Esophagus squamous epithelium (tissue), 5 donors: ENCODE results near the gene CDK17. TPM values are rescaled to one million over a fixed set of nuclear protein-coding genes. Genes with fewer than 3 reads are reported as not detected.

Source experiments
- DNase-seq: peaks from one replicate; lab custom pipeline; 2025; lab: John Stamatoyannopoulos, UW
- H3K27ac ChIP-seq, 4 donors: fragments of 200-600 bp; sonication (generic); one replicate each; pipeline ENCODE4 v1.5.1; 2016 to 2019; ENCODE audit warnings: mild to moderate bottlenecking in 1 of 4
- H3K27me3 ChIP-seq, 4 donors: fragments of 200-600 bp; sonication (generic); 1 replicate in 3 of 4; 2 replicates in 1 of 4; pipeline versions ENCODE4 v1.5.1 to v1.6.0; 2017 to 2021; ENCODE audit warnings: antibody characterized with exemption in 1 of 4
- H3K36me3 ChIP-seq, 3 donors: fragments of 200-600 bp; sonication (generic); one replicate each; pipeline ENCODE4 v1.5.1; 2016 to 2019
- H3K4me1 ChIP-seq, 3 donors: fragments of 200-600 bp; sonication (generic); one replicate each; pipeline ENCODE4 v1.5.1; 2017 to 2019
- H3K4me3 ChIP-seq, 4 donors: fragments of 200-600 bp; sonication (generic); 1 replicate in 3 of 4; 2 replicates in 1 of 4; pipeline ENCODE4 v1.5.1; 2016 to 2019; ENCODE audit warnings: mild to moderate bottlenecking in 2 of 4, moderate library complexity in 1 of 4
- H3K9me3 ChIP-seq, 3 donors: fragments of 200-600 bp; sonication (generic); one replicate each; pipeline ENCODE4 v1.5.1; 2016 to 2019
- POLR2A ChIP-seq, 4 donors: fragments of 450-650 bp; IDR thresholded peaks; one replicate each; pipeline ENCODE4 v1.6.1; 2017; ENCODE audit warnings: antibody characterized with exemption in 4 of 4, mild to moderate bottlenecking in 4 of 4, moderate library complexity in 3 of 4
- WGBS, 2 donors: methylation state at CpG; one replicate each; pipeline ENCODE4 v1.1.5; 2018; 5-methylcytosine and 5-hydroxymethylcytosine counted together
- intact Hi-C: fragments of 100-400 bp; cut with DNase I; formaldehyde crosslinking; loops from one replicate; pipeline ENCODE4 v1.15.0; 2022
- total RNA-seq, 4 donors: library from RNA; depleted of rRNA; stranded (reverse); fragments of >200 nt; gene quantifications; one replicate each; pipeline ENCODE4 v1.1.0, GENCODE V29; 2016
- TF ChIP-seq, protein P1 (sequence below), 6 experiments: fragments of 450-650 bp in 4 of 6; fragments of 200-600 bp in 2 of 6; sonication (generic) in 2 of 6; IDR thresholded peaks; one replicate each; pipeline ENCODE4 v1.5.1; 2016 to 2019; ENCODE audit warnings: antibody characterized with exemption in 6 of 6, mild to moderate bottlenecking in 4 of 6, moderate library complexity in 4 of 6
- donor health status: DM: yes; HTN: yes; CAD: no.

The CDK17 gene
- total RNA-seq, 4 donors from 2014 or later: 15.4 to 37.4 (median 19.9) TPM

DNA sequence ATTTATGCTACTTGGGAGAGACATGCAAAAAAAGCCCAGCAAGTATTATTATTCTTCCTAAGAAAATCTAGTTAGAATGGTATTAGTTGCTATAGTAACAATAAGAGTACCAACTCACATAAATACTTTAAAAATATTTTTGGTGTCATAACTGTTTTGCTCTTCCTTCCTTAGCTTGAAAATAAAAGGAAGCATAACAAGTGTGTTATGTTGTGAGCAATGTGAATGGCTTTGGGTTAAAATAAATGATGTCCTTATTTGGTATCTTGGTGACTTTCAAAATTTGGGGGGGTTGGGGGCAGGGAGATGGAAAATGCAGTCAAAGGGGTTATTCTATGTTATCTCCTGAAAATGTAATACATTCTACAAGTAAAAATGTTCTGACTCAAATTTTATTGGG, 115.1 kb downstream of the CDK17 start:
- Histone ChIP-seq H3K4me1 (no peaks in the 10 kb centered on the region), H3K9me3 (no peaks in the 10 kb centered on the region), H3K27ac (peak overlapping the region in 1 of 4 donors; percentile 33), H3K36me3 (peaks cover 4 to 100% (median 22%) of the 10 kb centered on the region in 3 donors), H3K4me3 (no peak overlapping the region), H3K27me3 (no peaks in the 10 kb centered on the region)
- no peak for DNase-seq
- TF ChIP-seq, protein P1, sequence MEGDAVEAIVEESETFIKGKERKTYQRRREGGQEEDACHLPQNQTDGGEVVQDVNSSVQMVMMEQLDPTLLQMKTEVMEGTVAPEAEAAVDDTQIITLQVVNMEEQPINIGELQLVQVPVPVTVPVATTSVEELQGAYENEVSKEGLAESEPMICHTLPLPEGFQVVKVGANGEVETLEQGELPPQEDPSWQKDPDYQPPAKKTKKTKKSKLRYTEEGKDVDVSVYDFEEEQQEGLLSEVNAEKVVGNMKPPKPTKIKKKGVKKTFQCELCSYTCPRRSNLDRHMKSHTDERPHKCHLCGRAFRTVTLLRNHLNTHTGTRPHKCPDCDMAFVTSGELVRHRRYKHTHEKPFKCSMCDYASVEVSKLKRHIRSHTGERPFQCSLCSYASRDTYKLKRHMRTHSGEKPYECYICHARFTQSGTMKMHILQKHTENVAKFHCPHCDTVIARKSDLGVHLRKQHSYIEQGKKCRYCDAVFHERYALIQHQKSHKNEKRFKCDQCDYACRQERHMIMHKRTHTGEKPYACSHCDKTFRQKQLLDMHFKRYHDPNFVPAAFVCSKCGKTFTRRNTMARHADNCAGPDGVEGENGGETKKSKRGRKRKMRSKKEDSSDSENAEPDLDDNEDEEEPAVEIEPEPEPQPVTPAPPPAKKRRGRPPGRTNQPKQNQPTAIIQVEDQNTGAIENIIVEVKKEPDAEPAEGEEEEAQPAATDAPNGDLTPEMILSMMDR (IDR thresholded peaks at IDR 0.05): no peak
- no peak for TF ChIP-seq POLR2A (IDR thresholded peaks at IDR 0.05)
- intact Hi-C loops: no loop called here

- Histone ChIP-seq H3K36me3 (peaks cover 0 to 77% (median 0%) of the 10 kb centered on the region in 3 donors), H3K4me3 (no peak overlapping the region), H3K27me3 (no peaks in the 10 kb centered on the region), H3K27ac (no peak overlapping the region), H3K4me1 (no peaks in the 10 kb centered on the region), H3K9me3 (no peaks in the 10 kb centered on the region)
- no peak for TF ChIP-seq POLR2A (IDR thresholded peaks at IDR 0.05)
- TF ChIP-seq, protein P1 (IDR thresholded peaks at IDR 0.05): no peak
- DNase-seq: no peak
- intact Hi-C loops: no loop called here
Observed at GRCh38 chr12:96274331-96274730, 125.9 kb downstream of the CDK17 start.

DNA sequence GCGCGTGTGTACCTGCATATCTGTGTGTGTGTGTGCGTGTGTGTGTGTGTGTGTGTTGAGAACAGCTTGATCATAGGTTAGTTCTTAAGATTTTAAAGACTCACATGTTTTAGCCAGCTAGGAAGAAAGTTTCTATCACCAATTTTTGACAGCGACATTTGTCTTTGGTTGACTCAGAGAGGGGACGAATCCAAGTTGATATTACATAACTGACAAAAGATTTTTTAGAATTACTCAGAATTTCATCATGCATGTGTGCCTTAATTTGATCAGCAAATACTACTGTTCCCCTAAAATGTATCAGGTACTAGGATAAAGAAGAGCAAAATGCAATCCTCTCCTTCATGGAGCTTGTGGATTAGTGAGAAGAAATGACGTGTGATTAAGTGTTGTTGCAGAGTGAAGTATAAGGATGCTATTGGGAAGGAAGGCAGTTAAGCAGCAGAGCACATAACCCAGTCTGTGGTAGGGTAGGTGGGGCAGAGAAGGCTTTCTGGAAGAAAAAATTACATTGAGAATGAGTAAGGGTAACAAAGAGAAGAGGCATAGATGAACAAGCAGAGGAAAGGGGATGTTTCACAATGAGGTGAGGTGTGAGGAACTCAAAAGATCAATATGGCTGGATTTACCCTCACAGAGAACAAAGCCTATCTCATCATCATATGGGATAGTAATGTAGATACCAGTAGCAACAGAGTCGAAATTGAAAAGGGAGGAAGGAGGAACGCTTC, 128.6 kb downstream of the CDK17 start:
- Histone ChIP-seq H3K4me1 (no peaks in the 10 kb centered on the region), H3K36me3 (peaks cover 0 to 78% (median 0%) of the 10 kb centered on the region in 3 donors), H3K4me3 (no peak overlapping the region), H3K27ac (peak overlapping the region in 1 of 4 donors; percentile 12), H3K27me3 (no peaks in the 10 kb centered on the region), H3K9me3 (no peaks in the 10 kb centered on the region)
- DNase-seq: no peak
- WGBS, 2 donors: 66 to 79% methylated on average over 8 of the region's 8 CpGs
- TF ChIP-seq, protein P1 (IDR thresholded peaks at IDR 0.05): no peak
- no peak for TF ChIP-seq POLR2A (IDR thresholded peaks at IDR 0.05)
- intact Hi-C loops: no loop called here

DNA sequence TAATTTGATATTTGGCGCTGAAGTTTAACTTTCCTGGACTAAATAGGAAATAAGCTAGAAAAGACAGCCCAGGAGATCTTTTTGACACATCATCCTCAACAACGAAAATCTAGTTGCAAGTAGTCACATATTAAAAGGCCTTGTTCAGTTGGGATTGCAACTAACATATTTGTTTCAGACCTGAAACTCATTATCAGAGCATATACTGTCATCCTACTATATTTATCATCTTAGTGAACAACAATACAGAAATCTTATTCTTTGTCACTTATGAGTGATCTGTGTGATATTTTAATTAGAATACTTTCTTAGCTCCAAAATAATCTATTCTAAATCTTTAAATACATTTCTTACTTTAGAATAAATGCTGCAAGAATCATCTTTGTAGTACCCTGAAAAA, 134.0 kb downstream of the CDK17 start:
- DNase-seq: no peak
- H3K4me3 ChIP-seq: no peak overlapping the region
- intact Hi-C loops: no loop called here
- no peak overlapping the region for H3K27ac ChIP-seq
- TF ChIP-seq, protein P1 (IDR thresholded peaks at IDR 0.05): no peak
- TF ChIP-seq POLR2A (IDR thresholded peaks at IDR 0.05): no peak
- peaks cover 0 to 100% (median 0%) of the 10 kb centered on the region in 3 donors for H3K36me3 ChIP-seq
- 59 to 81% methylated on average over 2 of the region's 2 CpGs for WGBS, 2 donors
- no peaks in the 10 kb centered on the region for H3K27me3 ChIP-seq
- peaks cover 0 to 9% (median 0%) of the 10 kb centered on the region in 3 donors for H3K4me1 ChIP-seq
- no peaks in the 10 kb centered on the region for H3K9me3 ChIP-seq

DNA sequence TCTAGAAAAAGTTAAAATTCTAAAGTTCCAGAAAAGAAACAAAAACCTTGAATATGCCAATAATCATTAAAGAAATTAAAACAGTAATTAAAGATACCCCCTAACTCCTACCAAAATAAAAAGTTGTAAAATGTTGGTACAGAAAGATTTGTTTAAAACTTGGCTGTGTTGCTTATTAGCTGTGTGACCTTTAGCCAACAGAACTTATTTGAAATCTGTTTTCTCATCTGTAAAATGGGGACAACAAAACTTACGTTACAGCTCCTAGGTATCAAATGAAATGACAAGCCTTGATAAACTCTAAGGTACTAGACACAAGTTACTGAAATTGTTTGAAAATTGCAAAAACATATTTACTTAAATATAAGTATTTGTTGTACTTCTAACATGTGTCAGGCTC, 134.4 kb downstream of the CDK17 start:
- Histone ChIP-seq H3K4me1 (peaks cover 0 to 9% (median 0%) of the 10 kb centered on the region in 3 donors), H3K27me3 (no peaks in the 10 kb centered on the region), H3K9me3 (no peaks in the 10 kb centered on the region), H3K27ac (no peak overlapping the region), H3K36me3 (peaks cover 0 to 100% (median 0%) of the 10 kb centered on the region in 3 donors), H3K4me3 (no peak overlapping the region)
- WGBS, 2 donors: 91 to 100% methylated on average over 1 of the region's 1 CpG
- TF ChIP-seq POLR2A (IDR thresholded peaks at IDR 0.05): no peak
- TF ChIP-seq, protein P1 (IDR thresholded peaks at IDR 0.05): no peak
- no peak for DNase-seq
- intact Hi-C loops: no loop called here
